ENCODE results near the gene NR6A1.

The NR6A1 gene

DNA sequence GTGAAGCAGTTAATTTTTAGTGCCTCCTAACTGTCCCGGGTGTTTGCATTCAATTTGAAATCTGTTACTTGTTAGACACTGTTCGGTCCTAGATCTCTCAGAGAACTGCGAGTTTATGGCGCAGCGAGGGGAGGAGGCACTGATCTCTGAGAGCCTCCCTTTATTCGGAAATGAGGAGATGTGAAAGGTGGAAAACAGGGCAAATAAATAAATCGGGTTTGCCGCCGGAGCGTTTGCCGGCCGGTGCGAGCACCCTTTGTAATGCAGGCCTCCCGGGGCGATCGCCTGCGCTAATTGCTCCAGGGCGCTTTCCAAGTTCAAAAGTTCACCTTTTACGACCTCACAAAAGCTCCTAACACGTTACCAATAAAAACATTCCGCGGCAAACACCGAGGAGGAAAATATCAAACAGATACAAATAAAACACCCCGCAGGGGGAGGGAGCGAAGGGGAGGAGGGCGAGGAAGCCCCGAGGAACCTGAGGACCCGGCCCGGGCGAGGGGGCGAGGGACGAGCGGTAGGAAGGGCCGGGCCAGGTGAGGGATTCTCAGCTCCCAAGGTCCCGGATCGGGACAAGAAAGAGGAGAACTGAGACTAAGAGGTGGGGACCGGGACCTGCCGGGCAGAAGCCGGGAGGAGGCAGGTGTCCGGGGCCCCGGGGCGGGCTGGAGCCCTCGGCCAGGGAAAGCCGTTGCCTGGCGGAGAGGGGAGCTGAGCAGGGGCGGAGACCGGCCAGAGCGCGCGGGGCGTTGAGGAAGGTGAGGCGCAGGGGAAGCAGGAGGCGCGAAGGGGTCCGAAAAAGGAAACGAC is 1.4 kb downstream of the NR6A1 start:
- DNase-seq (ENCODE audit: low read depth) = no peak
- peak overlapping the region; percentile 37 for H3K4me3 ChIP-seq (ENCODE audit: low read length)
- TF ChIP-seq, protein P1, sequence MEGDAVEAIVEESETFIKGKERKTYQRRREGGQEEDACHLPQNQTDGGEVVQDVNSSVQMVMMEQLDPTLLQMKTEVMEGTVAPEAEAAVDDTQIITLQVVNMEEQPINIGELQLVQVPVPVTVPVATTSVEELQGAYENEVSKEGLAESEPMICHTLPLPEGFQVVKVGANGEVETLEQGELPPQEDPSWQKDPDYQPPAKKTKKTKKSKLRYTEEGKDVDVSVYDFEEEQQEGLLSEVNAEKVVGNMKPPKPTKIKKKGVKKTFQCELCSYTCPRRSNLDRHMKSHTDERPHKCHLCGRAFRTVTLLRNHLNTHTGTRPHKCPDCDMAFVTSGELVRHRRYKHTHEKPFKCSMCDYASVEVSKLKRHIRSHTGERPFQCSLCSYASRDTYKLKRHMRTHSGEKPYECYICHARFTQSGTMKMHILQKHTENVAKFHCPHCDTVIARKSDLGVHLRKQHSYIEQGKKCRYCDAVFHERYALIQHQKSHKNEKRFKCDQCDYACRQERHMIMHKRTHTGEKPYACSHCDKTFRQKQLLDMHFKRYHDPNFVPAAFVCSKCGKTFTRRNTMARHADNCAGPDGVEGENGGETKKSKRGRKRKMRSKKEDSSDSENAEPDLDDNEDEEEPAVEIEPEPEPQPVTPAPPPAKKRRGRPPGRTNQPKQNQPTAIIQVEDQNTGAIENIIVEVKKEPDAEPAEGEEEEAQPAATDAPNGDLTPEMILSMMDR (conservative IDR thresholded peaks at IDR 0.05; ENCODE audit: low read length) = no peak

DNA sequence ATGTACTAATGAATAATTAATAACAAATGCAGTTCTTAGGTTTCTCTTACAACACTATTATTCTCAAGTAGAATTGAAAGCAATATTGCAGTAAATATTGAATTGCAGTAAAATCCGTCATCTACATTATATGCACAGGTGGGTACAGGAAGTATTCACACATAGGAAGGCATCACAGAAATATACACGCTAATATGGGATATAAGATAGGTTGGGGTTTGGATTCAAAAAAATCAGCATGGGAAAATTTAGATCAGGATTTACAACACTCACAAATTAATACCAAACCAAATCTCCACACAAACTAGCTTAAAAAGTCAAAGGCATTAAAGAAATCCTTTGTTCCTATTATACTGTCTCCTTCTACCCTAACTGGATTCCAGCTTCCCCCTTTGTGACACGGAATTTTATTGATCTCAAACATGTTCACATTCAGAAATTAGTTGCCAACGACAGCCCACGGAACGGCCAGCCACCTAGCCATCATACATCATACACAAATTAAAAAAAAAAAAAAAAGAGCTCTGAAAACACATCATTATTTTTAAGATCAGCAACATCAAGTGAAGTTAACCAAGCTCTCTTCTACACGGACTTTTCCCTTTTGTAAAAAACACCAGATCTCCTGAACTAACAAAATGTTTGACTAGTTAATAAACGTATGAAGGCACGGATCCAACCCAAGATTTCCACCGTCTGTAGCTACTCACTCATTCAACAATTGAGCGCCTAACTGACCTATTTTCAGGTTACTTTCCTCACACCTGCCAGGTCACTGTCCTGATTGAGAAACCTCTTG is 2.2 kb downstream of the NR6A1 start:
- DNase-seq (ENCODE audit: low read depth) = no peak
- TF ChIP-seq, protein P1 (conservative IDR thresholded peaks at IDR 0.05; ENCODE audit: low read length) = no peak
- no peak overlapping the region for H3K4me3 ChIP-seq (ENCODE audit: low read length)

DNA sequence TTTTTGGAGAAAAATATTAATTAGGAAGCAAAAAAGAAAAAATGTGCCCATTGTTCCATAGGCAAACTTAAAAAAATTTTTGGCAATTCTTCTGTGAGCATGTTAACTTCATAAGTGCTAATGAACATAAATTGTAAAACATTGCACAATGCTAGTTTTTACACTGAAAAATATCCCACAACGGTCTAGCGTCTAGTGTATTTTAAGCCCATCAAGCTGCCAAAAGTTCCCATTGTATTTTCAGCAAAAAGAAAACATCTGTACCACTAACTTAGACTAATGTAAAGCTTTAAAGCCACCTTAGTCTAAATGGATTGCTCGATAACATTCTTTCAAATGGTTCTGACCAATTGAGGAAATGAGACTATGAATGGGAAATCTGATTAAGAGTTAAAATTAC is 2.8 kb downstream of the NR6A1 start:
- H3K4me3 ChIP-seq (ENCODE audit: low read length) = no peak overlapping the region
- no peak for DNase-seq (ENCODE audit: low read depth)
- TF ChIP-seq, protein P1 (conservative IDR thresholded peaks at IDR 0.05; ENCODE audit: low read length) = no peak

DNA sequence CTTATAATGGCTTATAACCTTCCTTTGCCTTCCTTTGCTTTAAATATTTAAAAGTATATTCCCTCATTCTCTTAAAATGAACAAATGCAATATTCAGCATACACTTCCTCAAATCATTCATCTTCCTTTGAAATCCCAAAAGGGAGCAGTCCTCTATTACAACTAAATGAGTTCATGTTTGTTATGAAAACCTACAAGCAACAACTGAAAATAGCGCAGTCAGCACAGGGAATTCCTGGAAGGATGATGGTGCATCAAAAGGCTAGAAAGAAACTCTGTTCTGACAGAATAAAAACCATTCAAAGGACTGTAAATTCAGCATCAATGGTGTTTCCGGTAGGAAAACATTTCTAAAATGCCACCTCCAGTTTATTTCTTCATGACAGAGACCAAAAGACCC is 3.3 kb downstream of the NR6A1 start:
- no peak overlapping the region for H3K4me3 ChIP-seq (ENCODE audit: low read length)
- TF ChIP-seq, protein P1 (conservative IDR thresholded peaks at IDR 0.05; ENCODE audit: low read length) = no peak
- DNase-seq (ENCODE audit: low read depth) = no peak

DNA sequence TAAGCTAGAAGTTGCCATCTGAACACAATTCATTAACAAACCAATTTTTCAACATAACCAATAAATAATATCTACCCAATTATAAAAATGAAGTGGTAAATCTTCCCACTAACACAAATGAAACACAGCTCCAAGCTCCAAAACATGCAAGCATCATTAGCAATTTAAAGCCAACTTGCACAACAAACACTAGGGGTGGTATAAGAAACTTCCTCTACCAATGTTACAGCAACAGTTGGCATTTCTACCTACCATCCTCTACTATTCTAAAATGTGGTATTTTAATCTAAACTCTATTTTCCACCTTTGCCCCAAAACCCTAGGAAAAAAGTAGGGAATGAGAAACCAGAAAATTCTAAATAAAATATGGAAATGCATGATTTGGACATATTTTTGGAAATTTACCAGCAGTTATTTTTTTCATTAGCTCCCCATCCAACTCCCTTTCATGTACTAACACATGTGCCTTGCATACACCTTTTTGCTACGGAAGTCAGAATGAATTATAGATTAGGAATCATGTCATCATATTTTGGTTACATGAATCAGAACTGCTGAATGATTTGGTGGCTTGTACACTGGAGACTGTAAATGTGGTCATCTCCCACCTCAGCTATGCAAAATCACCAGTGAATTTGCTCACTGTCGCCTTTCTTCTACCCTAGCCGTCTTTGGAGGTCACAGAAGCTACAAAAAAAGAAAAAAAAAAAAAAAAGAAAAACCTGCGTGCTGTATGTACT is 4.1 kb downstream of the NR6A1 start:
- TF ChIP-seq, protein P1 (conservative IDR thresholded peaks at IDR 0.05; ENCODE audit: low read length) = peak; percentile 23; the same call in 1 of the 2 replicates
- no peak for DNase-seq (ENCODE audit: low read depth)
- no peak overlapping the region for H3K4me3 ChIP-seq (ENCODE audit: low read length)

DNA sequence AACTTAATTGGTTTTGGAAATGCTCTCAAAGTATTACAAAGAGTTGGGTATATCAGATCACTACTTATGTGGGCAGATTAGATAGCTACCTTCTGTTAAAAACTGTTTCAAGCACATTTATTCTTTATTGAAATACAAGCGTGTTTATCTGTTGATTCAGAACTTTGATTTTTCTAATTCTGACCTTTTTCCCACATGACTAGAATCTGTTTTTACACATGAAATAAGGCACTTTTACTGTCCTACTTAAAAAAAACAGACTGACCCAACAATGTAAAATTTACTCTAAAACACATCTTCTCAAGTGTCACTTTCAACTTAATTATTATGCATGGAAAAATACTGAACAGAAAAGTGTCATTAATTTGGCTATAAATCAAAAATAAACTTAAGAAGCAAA is 4.8 kb downstream of the NR6A1 start:
- no peak overlapping the region for H3K4me3 ChIP-seq (ENCODE audit: low read length)
- no peak for DNase-seq (ENCODE audit: low read depth)
- TF ChIP-seq, protein P1 (conservative IDR thresholded peaks at IDR 0.05; ENCODE audit: low read length) = no peak

Measured in AG10803 (cell line).